Loucy (cell line): Measurements from ENCODE around the gene TARDBP.

ENCODE experiments used
- CTCF ChIP-seq: fragments of 200-600 bp; sonication (generic); conservative IDR thresholded peaks from 2 replicates; pipeline ENCODE4 v1.5.1; 2014; ENCODE audit warnings: mild to moderate bottlenecking, antibody characterized with exemption, low read length
- EZH2phosphoT487 ChIP-seq: fragments of 200-600 bp; IDR thresholded peaks from 2 replicates; pipeline ENCODE4 v1.6.1; 2018; ENCODE audit warnings: antibody characterized with exemption, mild to moderate bottlenecking, moderate library complexity, borderline replicate concordance

GRCh38 chr1:11012260-11013159, at the start of gene TARDBP:
- no peak for TF ChIP-seq CTCF
- TF ChIP-seq EZH2phosphoT487 = no peak
